ENCODE measurements around the gene CREBRF.
A peak's percentile ranks its signal among the peaks of the same experiment; 100 is the strongest.

Gene CREBRF

GRCh38 chr5:173051746-173052145, 4.4 kb upstream of the CREBRF start:
- no peak overlapping the region for H3K4me3 ChIP-seq (ENCODE audit: low read depth in 1 of 2, low read length in 2 of 2)
- H3K27ac ChIP-seq (ENCODE audit: low read length) = no peak overlapping the region
- H2AFZ ChIP-seq (ENCODE audit: low read depth, low read length) = no peak overlapping the region
- no peaks in the 10 kb centered on the region for H3K27me3 ChIP-seq (ENCODE audit: insufficient read depth, low read length, poor library complexity)
- H3K4me2 ChIP-seq (ENCODE audit: insufficient read depth, low read length) = no peak overlapping the region
- no peak overlapping the region for H3K9ac ChIP-seq (ENCODE audit: low read depth, low read length)
- H3K4me1 ChIP-seq (ENCODE audit: insufficient read depth, low read length) = peaks cover 9% of the 10 kb centered on the region
- H3K9me3 ChIP-seq (ENCODE audit: insufficient read depth, low read length, severe bottlenecking) = no peaks in the 10 kb centered on the region
- no peak for TF ChIP-seq EZH2 (IDR thresholded peaks at IDR 0.05; ENCODE audit: borderline replicate concordance, low read depth, low read length, severe bottlenecking)
- no peak for TF ChIP-seq CTCF (IDR thresholded peaks at IDR 0.05; ENCODE audit: borderline replicate concordance, extremely low read depth, low read length, poor library complexity, severe bottlenecking)
- H3K36me3 ChIP-seq (ENCODE audit: insufficient read depth, low read length) = no peaks in the 10 kb centered on the region
- peaks cover 3% of the 10 kb centered on the region; the same call in 1 of the 2 replicates for H4K20me1 ChIP-seq (ENCODE audit: insufficient read depth, low read length)
- no peak for DNase-seq
- no peaks in the 10 kb centered on the region for H3K79me2 ChIP-seq (ENCODE audit: insufficient read depth, low read length)
- no peak for ATAC-seq (ENCODE audit: insufficient read depth, low read depth)

GRCh38 chr5:173053041-173053440, 3.1 kb upstream of the CREBRF start:
- no peak for ATAC-seq (ENCODE audit: insufficient read depth, low read depth)
- Histone ChIP-seq H3K9ac (ENCODE audit: low read depth, low read length) (no peak overlapping the region), H3K27ac (ENCODE audit: low read length) (no peak overlapping the region), H3K4me3 (ENCODE audit: low read depth in 1 of 2, low read length in 2 of 2) (no peak overlapping the region), H3K36me3 (ENCODE audit: insufficient read depth, low read length) (no peaks in the 10 kb centered on the region; the same call in 1 of the 2 replicates), H2AFZ (ENCODE audit: low read depth, low read length) (no peak overlapping the region), H4K20me1 (ENCODE audit: insufficient read depth, low read length) (peaks cover 6% of the 10 kb centered on the region), H3K9me3 (ENCODE audit: insufficient read depth, low read length, severe bottlenecking) (no peaks in the 10 kb centered on the region), H3K79me2 (ENCODE audit: insufficient read depth, low read length) (peaks cover 10% of the 10 kb centered on the region), H3K4me1 (ENCODE audit: insufficient read depth, low read length) (peaks cover 14% of the 10 kb centered on the region), H3K27me3 (ENCODE audit: insufficient read depth, low read length, poor library complexity) (no peaks in the 10 kb centered on the region), H3K4me2 (ENCODE audit: insufficient read depth, low read length) (no peak overlapping the region)
- TF ChIP-seq EZH2 (IDR thresholded peaks at IDR 0.05; ENCODE audit: borderline replicate concordance, low read depth, low read length, severe bottlenecking) (no peak), CTCF (IDR thresholded peaks at IDR 0.05; ENCODE audit: borderline replicate concordance, extremely low read depth, low read length, poor library complexity, severe bottlenecking) (no peak)
- no peak for DNase-seq

DNA sequence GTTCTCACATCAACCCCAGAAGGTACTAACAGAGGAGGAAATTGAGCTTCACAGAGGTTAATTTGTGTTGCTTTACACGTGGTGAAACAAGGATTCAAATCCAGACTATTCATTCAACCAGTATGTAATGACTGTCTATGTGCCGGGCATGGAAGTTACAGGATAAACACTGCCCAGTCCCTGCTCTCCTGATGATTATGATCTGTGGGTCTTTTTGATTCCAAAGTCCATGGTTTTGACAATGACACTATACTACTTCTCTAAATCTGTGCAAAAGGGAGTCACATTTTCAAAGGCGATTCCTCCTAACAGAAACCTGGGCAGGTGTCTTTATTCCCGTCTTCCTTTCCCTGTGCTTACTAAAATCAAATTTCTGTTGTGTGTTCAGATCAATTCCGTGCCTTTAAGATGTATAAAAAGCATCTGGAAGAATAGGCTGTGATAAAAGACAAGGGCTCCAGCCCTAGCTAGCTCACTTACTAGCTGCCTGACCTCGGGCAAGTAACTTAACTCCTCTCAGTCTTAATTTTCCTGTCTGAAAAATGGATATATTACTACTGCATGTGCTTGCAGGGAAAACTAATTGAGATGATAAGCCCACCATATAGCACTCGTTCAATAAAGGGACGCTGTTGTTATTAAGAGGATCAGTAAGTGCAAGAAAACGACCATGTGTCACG, 970 bp upstream of the CREBRF start:
- DNase-seq = no peak
- ATAC-seq (ENCODE audit: insufficient read depth, low read depth) = no peak
- no peak for TF ChIP-seq EZH2 (IDR thresholded peaks at IDR 0.05; ENCODE audit: borderline replicate concordance, low read depth, low read length, severe bottlenecking)
- no peak for TF ChIP-seq CTCF (IDR thresholded peaks at IDR 0.05; ENCODE audit: borderline replicate concordance, extremely low read depth, low read length, poor library complexity, severe bottlenecking)
- Histone ChIP-seq H2AFZ (ENCODE audit: low read depth, low read length) (peak overlapping the region; percentile 94), H3K27me3 (ENCODE audit: insufficient read depth, low read length, poor library complexity) (no peaks in the 10 kb centered on the region), H3K4me1 (ENCODE audit: insufficient read depth, low read length) (peaks cover 18% of the 10 kb centered on the region), H3K36me3 (ENCODE audit: insufficient read depth, low read length) (no peaks in the 10 kb centered on the region; the same call in 1 of the 2 replicates), H3K79me2 (ENCODE audit: insufficient read depth, low read length) (peaks cover 26% of the 10 kb centered on the region), H3K4me3 (ENCODE audit: low read depth in 1 of 2, low read length in 2 of 2) (peak overlapping the region; percentile 71 to 99; a peak in 3 of 4 replicates), H3K4me2 (ENCODE audit: insufficient read depth, low read length) (peak overlapping the region; percentile 84), H4K20me1 (ENCODE audit: insufficient read depth, low read length) (peaks cover 8% of the 10 kb centered on the region), H3K9ac (ENCODE audit: low read depth, low read length) (peak overlapping the region; percentile 57), H3K9me3 (ENCODE audit: insufficient read depth, low read length, severe bottlenecking) (no peaks in the 10 kb centered on the region), H3K27ac (ENCODE audit: low read length) (peak overlapping the region; percentile 68)
